ENCODE results near the gene UQCRH.
"Not testable (repeated sequence)": the region's sequence is repeated elsewhere in the genome, so short reads cannot be mapped to it uniquely, and the experiment has no call there.

The UQCRH gene

DNA sequence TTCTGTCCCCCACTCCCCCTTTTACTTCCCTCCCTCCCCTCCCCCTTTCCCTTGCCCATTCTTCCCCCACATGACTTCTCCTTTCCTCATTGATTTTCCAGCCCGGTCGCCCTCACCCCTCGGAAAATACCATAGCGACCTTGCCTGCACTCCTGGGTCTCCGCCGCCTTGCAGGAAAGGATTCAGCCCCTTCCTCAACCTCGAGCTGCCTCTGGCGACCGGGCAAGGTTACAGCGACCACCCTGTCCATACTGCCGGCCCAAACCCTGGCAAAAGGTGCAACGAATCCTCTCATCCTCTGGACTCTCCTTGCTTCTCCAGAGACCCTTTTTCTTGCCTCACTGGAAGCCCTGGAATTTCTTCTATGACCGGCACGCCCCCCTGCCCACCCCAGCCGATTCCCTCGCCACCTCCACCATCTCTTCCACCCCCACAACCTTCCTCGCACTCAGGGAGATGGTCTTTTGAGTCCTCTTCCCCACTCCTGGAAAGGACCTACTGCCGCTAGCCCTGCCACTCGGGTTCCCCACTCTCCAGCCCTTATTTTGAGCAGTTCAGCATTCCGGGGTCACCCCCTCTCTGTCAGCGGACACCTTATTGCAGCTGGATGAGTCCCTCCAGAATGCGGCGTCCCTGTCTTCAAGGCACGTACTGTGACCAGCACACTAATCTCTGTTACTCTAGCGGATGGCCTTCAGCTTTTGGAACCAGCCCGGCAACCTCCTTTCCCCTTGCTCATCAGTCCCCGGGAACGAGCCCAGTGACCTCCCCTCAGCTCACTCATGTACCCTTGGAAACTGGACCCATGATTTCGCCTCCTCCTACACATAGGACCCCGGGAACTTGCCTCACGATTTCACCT, 38.0 kb downstream of the UQCRH start:
- H3K4me3 ChIP-seq (ENCODE audit: low read length), result peak overlapping the region; percentile 94
- H3K27ac ChIP-seq (ENCODE audit: low read length), result peak overlapping the region; percentile 96
- H3K4me1 ChIP-seq (ENCODE audit: control insufficient read depth, low read depth, low read length), result peaks cover 3% of the 10 kb centered on the region

DNA sequence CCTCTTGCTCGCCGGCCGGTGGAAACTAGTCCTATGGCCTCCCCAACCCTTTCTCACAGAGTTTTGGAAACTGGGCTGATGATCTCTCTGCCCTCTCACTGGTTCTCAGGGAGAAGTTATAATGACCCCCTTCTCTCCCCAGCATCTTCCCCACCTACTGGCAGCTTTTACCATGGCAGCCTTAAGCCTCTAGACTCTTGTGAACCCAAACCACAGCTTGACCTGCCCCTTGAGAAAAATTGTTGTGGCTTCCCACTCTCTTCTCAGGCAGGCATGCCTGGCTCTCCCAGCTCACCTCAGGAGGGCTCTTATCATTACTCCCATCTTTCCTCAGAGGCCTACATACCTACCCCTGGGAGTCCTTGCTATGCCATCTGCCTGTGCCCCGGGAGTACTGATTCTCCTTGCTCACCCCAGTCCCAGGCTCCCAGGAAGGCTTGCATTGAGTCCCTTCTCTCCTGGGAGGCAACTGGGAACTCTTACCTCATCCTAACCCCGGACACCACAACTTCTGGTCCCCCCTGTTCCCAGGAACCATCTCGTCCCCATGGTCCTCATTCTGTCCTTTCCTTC, 38.7 kb downstream of the UQCRH start:
- H3K27me3 ChIP-seq (ENCODE audit: control insufficient read depth, insufficient read depth, low read length), result no peaks in the 10 kb centered on the region
- peak overlapping the region; percentile 94 for H3K4me3 ChIP-seq (ENCODE audit: low read length)
- H3K9me3 ChIP-seq (ENCODE audit: control insufficient read depth, low read depth, low read length), result no peaks in the 10 kb centered on the region
- peaks cover 16% of the 10 kb centered on the region for H3K36me3 ChIP-seq (ENCODE audit: control insufficient read depth, low read depth, low read length)
- no peak overlapping the region for H3K27ac ChIP-seq (ENCODE audit: low read length)
- no peak overlapping the region for H3K9ac ChIP-seq (ENCODE audit: low read length)
- H3K4me1 ChIP-seq (ENCODE audit: control insufficient read depth, low read depth, low read length), result peaks cover 3% of the 10 kb centered on the region

More for the DNA sequence above, 38.0 kb downstream of the UQCRH start:
- Histone ChIP-seq H3K9ac (ENCODE audit: low read length) (peak overlapping the region; percentile 87), H3K27me3 (ENCODE audit: control insufficient read depth, insufficient read depth, low read length) (no peaks in the 10 kb centered on the region), H3K9me3 (ENCODE audit: control insufficient read depth, low read depth, low read length) (no peaks in the 10 kb centered on the region), H3K36me3 (ENCODE audit: control insufficient read depth, low read depth, low read length) (peaks cover 10% of the 10 kb centered on the region)

DNA sequence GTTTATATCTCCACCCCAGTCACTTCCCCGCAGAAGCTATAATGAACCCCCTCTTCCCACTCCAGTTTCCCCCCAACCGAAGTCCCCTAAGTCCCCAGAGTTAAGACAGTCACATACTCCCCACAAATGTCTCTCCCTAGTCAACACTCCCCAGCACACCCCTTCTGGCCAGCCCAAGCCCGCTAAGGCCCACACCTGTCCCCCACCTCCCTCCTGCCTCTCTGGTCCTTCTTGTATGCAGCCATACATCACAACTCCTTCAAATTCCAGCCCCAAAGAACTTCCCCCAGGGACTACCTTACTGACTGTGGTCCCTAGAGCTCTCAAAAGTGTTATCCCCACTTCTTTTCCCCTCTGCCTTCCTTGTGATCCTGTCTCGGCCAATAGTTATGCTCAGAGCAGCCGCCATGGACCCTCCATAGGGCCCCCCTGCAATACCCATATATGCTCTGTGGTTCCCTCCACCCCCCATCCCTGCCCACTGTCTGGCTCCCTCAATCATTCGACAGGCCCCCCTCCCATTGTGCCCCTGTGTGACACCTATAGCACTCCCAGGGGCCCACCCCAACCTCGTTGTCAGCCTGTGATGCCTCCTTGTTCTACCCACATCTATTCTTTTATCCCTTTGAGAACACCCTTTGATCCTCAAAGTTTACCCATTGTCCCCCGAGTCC, 39.3 kb downstream of the UQCRH start:
- H3K9me3 ChIP-seq (ENCODE audit: control insufficient read depth, low read depth, low read length), result no peaks in the 10 kb centered on the region
- H3K36me3 ChIP-seq (ENCODE audit: control insufficient read depth, low read depth, low read length), result peaks cover 20% of the 10 kb centered on the region
- no peak overlapping the region for H3K4me3 ChIP-seq (ENCODE audit: low read length)
- H3K27me3 ChIP-seq (ENCODE audit: control insufficient read depth, insufficient read depth, low read length), result no peaks in the 10 kb centered on the region
- H3K4me1 ChIP-seq (ENCODE audit: control insufficient read depth, low read depth, low read length), result peaks cover 3% of the 10 kb centered on the region
- H3K9ac ChIP-seq (ENCODE audit: low read length), result no peak overlapping the region
- H3K27ac ChIP-seq (ENCODE audit: low read length), result no peak overlapping the region

DNA sequence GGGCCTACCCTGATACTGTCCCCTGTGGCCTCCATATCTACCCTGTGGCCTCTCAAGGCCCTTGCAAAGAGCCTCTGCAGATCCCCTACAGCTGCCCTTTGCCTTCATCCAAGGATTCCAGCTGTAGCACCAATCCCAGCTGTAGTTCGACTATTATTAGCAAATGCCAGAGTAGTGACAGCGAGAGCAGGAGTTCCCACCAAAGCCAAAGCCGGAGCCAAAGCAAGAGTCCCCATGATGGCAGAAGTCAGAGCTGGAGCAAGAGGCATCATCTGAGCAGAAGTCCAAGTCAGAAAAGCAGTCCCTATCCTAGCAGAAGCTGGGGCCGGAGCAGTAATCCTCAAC, 39.8 kb downstream of the UQCRH start:
- H3K9ac ChIP-seq (ENCODE audit: low read length), result no peak overlapping the region

DNA sequence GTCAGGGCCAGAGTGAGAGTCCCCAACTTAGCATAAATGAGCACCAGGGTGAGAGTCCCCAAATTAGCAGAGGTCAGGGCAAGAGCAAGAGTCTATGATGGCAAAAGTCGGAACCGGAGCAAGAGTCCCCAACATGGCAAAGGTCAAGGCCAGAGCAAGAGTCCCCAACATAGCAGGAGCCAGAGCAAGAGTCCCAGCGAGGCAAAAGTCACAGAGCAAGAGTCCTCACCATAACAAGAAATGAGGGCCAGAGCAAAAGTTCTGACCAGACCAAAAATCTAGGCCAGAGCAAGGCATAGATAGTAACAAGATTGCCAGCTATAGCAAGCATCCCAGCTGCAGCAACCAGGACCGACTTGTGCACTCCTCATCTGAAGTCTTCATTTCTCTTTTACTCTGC, 40.2 kb downstream of the UQCRH start:
- Histone ChIP-seq H3K27me3 (ENCODE audit: control insufficient read depth, insufficient read depth, low read length) (no peaks in the 10 kb centered on the region), H3K27ac (ENCODE audit: low read length) (no peak overlapping the region), H3K36me3 (ENCODE audit: control insufficient read depth, low read depth, low read length) (peaks cover 20% of the 10 kb centered on the region), H3K4me3 (ENCODE audit: low read length) (no peak overlapping the region), H3K9ac (ENCODE audit: low read length) (no peak overlapping the region), H3K4me1 (ENCODE audit: control insufficient read depth, low read depth, low read length) (peaks cover 3% of the 10 kb centered on the region), H3K9me3 (ENCODE audit: control insufficient read depth, low read depth, low read length) (no peaks in the 10 kb centered on the region)

More for the DNA sequence above, 39.8 kb downstream of the UQCRH start:
- no peak overlapping the region for H3K27ac ChIP-seq (ENCODE audit: low read length)
- H3K36me3 ChIP-seq (ENCODE audit: control insufficient read depth, low read depth, low read length), result peaks cover 20% of the 10 kb centered on the region
- H3K27me3 ChIP-seq (ENCODE audit: control insufficient read depth, insufficient read depth, low read length), result no peaks in the 10 kb centered on the region
- H3K4me3 ChIP-seq (ENCODE audit: low read length), result no peak overlapping the region
- peaks cover 3% of the 10 kb centered on the region for H3K4me1 ChIP-seq (ENCODE audit: control insufficient read depth, low read depth, low read length)
- H3K9me3 ChIP-seq (ENCODE audit: control insufficient read depth, low read depth, low read length), result no peaks in the 10 kb centered on the region

DNA sequence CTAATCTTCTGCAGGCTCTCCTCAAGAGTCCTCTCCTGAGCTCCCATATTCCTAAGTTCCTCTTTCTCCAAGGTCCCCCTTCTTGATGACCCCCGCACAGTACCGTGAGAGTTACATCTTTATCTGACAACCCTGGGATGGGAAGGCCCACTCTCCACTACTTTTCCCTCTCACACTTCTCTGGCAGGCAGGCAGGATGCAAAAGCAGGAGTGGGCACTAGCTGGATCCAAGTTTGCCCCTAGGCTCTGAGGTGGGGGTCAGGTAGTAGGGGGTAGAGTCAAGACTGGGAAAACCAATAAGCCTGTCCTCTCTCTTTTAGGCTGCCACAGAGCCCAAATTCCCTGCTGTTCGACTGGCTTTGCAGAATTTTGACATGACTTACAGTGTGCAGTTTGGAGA, 41.0 kb downstream of the UQCRH start:
- H3K36me3 ChIP-seq (ENCODE audit: control insufficient read depth, low read depth, low read length), result peaks cover 23% of the 10 kb centered on the region
- no peaks in the 10 kb centered on the region for H3K27me3 ChIP-seq (ENCODE audit: control insufficient read depth, insufficient read depth, low read length)
- no peak overlapping the region for H3K27ac ChIP-seq (ENCODE audit: low read length)
- no peaks in the 10 kb centered on the region for H3K9me3 ChIP-seq (ENCODE audit: control insufficient read depth, low read depth, low read length)
- no peak overlapping the region for H3K9ac ChIP-seq (ENCODE audit: low read length)
- no peak overlapping the region for H3K4me3 ChIP-seq (ENCODE audit: low read length)
- peaks cover 2% of the 10 kb centered on the region for H3K4me1 ChIP-seq (ENCODE audit: control insufficient read depth, low read depth, low read length)

DNA sequence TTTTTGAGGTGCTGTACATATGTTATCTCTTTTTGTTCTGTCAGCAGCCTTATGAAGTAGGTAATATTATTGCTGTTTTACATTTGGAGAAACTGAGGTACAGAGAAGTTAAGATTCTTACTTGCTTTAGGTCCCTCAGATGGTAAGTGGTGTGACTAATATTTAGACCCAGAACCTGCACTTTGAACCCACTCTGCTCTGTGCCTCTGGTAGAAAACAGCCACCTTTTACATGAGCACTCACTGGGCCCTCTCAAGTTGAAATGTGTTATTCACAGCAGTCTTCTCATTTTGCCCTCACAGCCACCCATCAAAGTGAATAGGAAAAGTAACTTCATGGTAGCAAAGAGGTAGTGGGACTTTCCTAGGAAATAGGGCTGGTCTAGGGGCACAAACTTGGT, 41.8 kb downstream of the UQCRH start:
- H3K9ac ChIP-seq (ENCODE audit: low read length), result no peak overlapping the region

DNA sequence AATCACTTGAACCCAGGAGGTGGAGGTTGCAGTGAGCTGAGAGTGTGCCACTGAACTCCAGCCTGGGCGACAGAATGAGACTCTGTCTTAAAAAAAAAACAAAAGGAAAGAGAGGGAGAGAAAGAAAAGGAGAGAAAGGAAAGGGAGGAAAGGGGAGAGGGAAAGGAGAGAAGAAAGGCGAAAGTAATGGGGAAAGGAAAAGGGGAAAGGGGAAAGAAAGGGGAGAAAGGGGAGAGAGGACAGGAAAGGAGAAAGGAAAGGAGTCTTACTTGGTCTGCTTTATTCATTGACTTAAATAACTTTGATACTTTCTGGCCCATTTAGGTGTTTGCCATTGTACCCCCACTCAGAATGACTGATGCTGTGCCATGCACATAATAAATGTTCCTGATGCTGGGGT, 48.9 kb downstream of the UQCRH start:
- Histone ChIP-seq H3K9ac (ENCODE audit: low read length) (no peak overlapping the region), H3K9me3 (ENCODE audit: control insufficient read depth, low read depth, low read length) (no peaks in the 10 kb centered on the region), H3K36me3 (ENCODE audit: control insufficient read depth, low read depth, low read length) (peaks cover 41% of the 10 kb centered on the region), H3K27me3 (ENCODE audit: control insufficient read depth, insufficient read depth, low read length) (no peaks in the 10 kb centered on the region), H3K4me1 (ENCODE audit: control insufficient read depth, low read depth, low read length) (no peaks in the 10 kb centered on the region), H3K27ac (ENCODE audit: low read length) (no peak overlapping the region), H3K4me3 (ENCODE audit: low read length) (no peak overlapping the region)

More for the DNA sequence above, 41.8 kb downstream of the UQCRH start:
- no peak overlapping the region for H3K4me3 ChIP-seq (ENCODE audit: low read length)
- no peaks in the 10 kb centered on the region for H3K27me3 ChIP-seq (ENCODE audit: control insufficient read depth, insufficient read depth, low read length)
- H3K4me1 ChIP-seq (ENCODE audit: control insufficient read depth, low read depth, low read length), result no peaks in the 10 kb centered on the region
- H3K36me3 ChIP-seq (ENCODE audit: control insufficient read depth, low read depth, low read length), result peaks cover 31% of the 10 kb centered on the region
- no peaks in the 10 kb centered on the region for H3K9me3 ChIP-seq (ENCODE audit: control insufficient read depth, low read depth, low read length)
- no peak overlapping the region for H3K27ac ChIP-seq (ENCODE audit: low read length)

DNA sequence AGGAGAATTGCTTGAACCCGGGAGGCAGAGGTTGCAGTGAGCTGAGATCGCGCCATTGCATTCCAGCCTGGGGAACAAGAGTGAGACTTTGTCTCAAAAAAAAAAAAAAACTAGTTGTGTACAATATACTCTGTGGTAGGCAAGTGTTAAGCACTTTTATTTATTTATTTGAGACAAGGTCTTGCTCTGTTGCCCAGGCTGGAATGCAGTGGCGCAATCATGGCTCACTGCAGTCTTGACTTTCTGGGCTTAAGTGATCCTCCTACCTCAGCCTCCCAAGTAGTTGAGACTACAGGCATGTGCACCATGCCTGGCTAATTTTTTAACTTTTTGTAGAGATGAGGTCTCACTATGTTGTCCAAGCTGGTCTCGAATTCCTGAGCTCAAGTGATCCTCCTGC, 52.4 kb downstream of the UQCRH start:
- not testable (repeated sequence) for H3K4me1 ChIP-seq (ENCODE audit: control insufficient read depth, low read depth, low read length); H3K9me3 ChIP-seq (ENCODE audit: control insufficient read depth, low read depth, low read length); H3K27ac ChIP-seq (ENCODE audit: low read length); H3K9ac ChIP-seq (ENCODE audit: low read length); H3K27me3 ChIP-seq (ENCODE audit: control insufficient read depth, insufficient read depth, low read length); H3K4me3 ChIP-seq (ENCODE audit: low read length)
- H3K36me3 ChIP-seq (ENCODE audit: control insufficient read depth, low read depth, low read length), result peaks cover 27% of the 10 kb centered on the region

DNA sequence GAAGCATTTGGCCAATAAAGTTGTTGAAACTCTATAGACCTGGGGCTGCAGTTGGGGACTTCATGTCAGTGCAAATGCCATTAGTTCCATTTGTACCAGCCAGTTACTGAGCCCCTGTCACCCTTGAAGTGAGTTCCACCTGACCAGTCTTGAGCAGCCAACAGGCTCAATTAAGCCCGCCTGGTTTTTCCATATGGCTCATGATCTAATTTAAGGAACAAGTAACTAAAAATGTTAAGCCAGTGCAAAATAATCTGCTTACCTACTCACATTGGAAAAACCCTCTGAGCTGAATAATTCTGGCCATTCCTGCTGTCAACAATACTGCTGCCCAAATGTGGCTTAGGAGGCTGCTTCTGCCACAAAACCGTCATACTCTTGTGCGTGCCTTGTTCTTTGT, 58.7 kb downstream of the UQCRH start:
- no peak overlapping the region for H3K9ac ChIP-seq (ENCODE audit: low read length)
- no peaks in the 10 kb centered on the region for H3K9me3 ChIP-seq (ENCODE audit: control insufficient read depth, low read depth, low read length)
- H3K4me1 ChIP-seq (ENCODE audit: control insufficient read depth, low read depth, low read length), result no peaks in the 10 kb centered on the region
- H3K27me3 ChIP-seq (ENCODE audit: control insufficient read depth, insufficient read depth, low read length), result no peaks in the 10 kb centered on the region
- no peak overlapping the region for H3K27ac ChIP-seq (ENCODE audit: low read length)
- no peak overlapping the region for H3K4me3 ChIP-seq (ENCODE audit: low read length)
- peaks cover 34% of the 10 kb centered on the region for H3K36me3 ChIP-seq (ENCODE audit: control insufficient read depth, low read depth, low read length)

DNA sequence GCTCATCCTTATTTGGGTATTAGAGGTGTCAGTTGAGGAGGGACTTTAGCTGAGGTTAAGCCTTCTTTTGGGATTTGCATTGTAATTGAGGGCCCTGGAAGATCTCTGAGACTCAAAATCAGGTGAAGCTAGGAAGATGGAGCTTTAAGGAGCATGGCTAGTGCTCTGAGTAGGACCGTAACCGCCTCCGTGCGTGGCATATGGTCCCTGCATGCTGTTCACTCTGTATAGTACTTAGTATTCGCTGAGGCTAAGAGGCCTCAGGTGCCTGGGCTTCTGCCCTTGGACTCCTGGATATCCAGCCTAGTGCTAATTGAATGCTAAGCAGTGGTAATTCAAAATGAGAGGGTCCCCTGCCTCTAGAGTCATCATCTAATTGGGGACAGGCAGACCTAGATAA, 59.6 kb downstream of the UQCRH start:
- Histone ChIP-seq H3K4me3 (ENCODE audit: low read length) (no peak overlapping the region), H3K9ac (ENCODE audit: low read length) (no peak overlapping the region), H3K9me3 (ENCODE audit: control insufficient read depth, low read depth, low read length) (no peaks in the 10 kb centered on the region), H3K27ac (ENCODE audit: low read length) (no peak overlapping the region), H3K4me1 (ENCODE audit: control insufficient read depth, low read depth, low read length) (no peaks in the 10 kb centered on the region), H3K27me3 (ENCODE audit: control insufficient read depth, insufficient read depth, low read length) (no peaks in the 10 kb centered on the region), H3K36me3 (ENCODE audit: control insufficient read depth, low read depth, low read length) (peaks cover 38% of the 10 kb centered on the region)
